Uterine smooth muscle cell (primary cell): ENCODE data around the gene TMEM169. TPM values are rescaled to one million over a fixed set of nuclear protein-coding genes. Genes with fewer than 3 reads are reported as not detected.

Experiments
- total RNA-seq: library from RNA; depleted of rRNA; stranded (reverse); fragments of >200 nt; gene quantifications from 2 replicates; pipeline ENCODE4 v1.2.3, GENCODE V29; 2014

TMEM169 gene
- 0.37 and 0.66 TPM in 2 replicates for total RNA-seq

GRCh38 chr2:216081487-216082116, at the start of gene TMEM169, which contains the start of gene PECR:
Gene TMEM169 (plus strand): TSS chr2:216081919. CDS start chr2:216095964, 14,045 bp downstream.
Gene PECR (minus strand): TSS chr2:216081809. CDS start chr2:216081741, 68 bp downstream.

GRCh38 chr2:216108967-216109921, 27.5 kb downstream of the TMEM169 start, which contains the start of gene XRCC5:
Gene XRCC5 (plus strand): TSS chr2:216109348. CDS start chr2:216109437, 89 bp downstream.

Other genes with a start within 250 kb of the TMEM169 start
- gene MREG, start 68.4 kb upstream of the TMEM169 start, total RNA-seq: 3.2 and 6.0 TPM in 2 replicates
- 21.4 and 27.7 TPM in 2 replicates for gene PECR, start 110 bp upstream of the TMEM169 start, total RNA-seq
- 222 and 386 TPM in 2 replicates for gene XRCC5, start 27.4 kb downstream of the TMEM169 start, total RNA-seq